K562 (cell line): ENCODE measurements around the gene RCC1. TPM values are rescaled to one million over a fixed set of nuclear protein-coding genes. Genes with fewer than 3 reads are reported as not detected.

Source experiments
- SMAD1 ChIP-seq: fragments of 150-350 bp; IDR thresholded peaks from 2 replicates; pipeline ENCODE4 v1.6.1; 2014; ENCODE audit warnings: low read length, low read depth; ENCODE audit not compliant: partially characterized antibody
- U2AF1 ChIP-seq: fragments of 200-400 bp; formaldehyde crosslinking; optimal IDR thresholded peaks from 2 replicates; pipeline ENCODE3; 2017; ENCODE audit warnings: mild to moderate bottlenecking, low read depth, low read length, moderate library complexity
- ZNF764 ChIP-seq: fragments of 250-450 bp; sonication (Bioruptor Pico); IDR thresholded peaks from 2 replicates; pipeline ENCODE4 v1.4.0; 2020; ENCODE audit warnings: low read depth, mild to moderate bottlenecking, moderate library complexity
- polyA plus RNA-seq, 8 experiments: library from polyadenylated mRNA; depleted of rRNA in 4 of 8; stranded (reverse) in 5 of 8; unstranded in 3 of 8; fragments of >200 nt; fragmentation: Nextera tagmentation in 2 of 8; fragmentation: Illumina TruSeq in 1 of 8; extraction: Ambion mirVana in 2 of 8; extraction: Trizol in 1 of 8; gene quantifications; 2 replicates each; pipeline versions ENCODE4 v1.2.1 to v1.2.3, GENCODE V29; 2011 to 2014; ENCODE audit warnings: inconsistent platforms in 1 of 8, missing spikeins in 1 of 8
- total RNA-seq, 7 experiments: library from RNA; depleted of rRNA in 6 of 7; stranded (reverse); fragments of >200 nt in 6 of 7; fragmentation: Illumina TruSeq in 2 of 7; extraction: Trizol in 2 of 7; gene quantifications; 2 replicates each; pipeline versions ENCODE4 v1.2.1 to v1.2.3, GENCODE V29; 2011 to 2021; ENCODE audit warnings: low replicate concordance in 1 of 7
- TF ChIP-seq, protein P1 (sequence below): fragments of 150-350 bp; IDR thresholded peaks from 2 replicates; pipeline ENCODE4 v1.6.1; 2014; ENCODE audit warnings: low read depth, mild to moderate bottlenecking, low read length, borderline replicate concordance
- TF ChIP-seq, protein P2 (sequence below): IDR thresholded peaks from 2 replicates; pipeline ENCODE4 v1.6.1; 2014; ENCODE audit warnings: antibody characterized with exemption
- TF ChIP-seq, protein P3 (sequence below): fragments of 200-800 bp; sonication (Bioruptor generic); IDR thresholded peaks from 2 replicates; pipeline ENCODE4 v1.6.1; 2016; ENCODE audit warnings: missing genetic modification characterization, missing compliant biosample characterization
- TF ChIP-seq, protein P4 (sequence below): fragments of 450-650 bp; IDR thresholded peaks from 2 replicates; pipeline ENCODE4 v1.7.0; 2016; ENCODE audit warnings: borderline replicate concordance
- TF ChIP-seq, protein P5 (sequence below), 2 experiments: IDR thresholded peaks; 2 replicates each; pipeline ENCODE4 v1.6.1; 2011; ENCODE audit warnings: borderline replicate concordance in 1 of 2, control low read depth in 1 of 2, low read depth in 1 of 2, low read length in 1 of 2, mild to moderate bottlenecking in 1 of 2, mixed read lengths in 1 of 2, moderate library complexity in 1 of 2; ENCODE audit not compliant: insufficient read depth in 1 of 2, insufficient read length in 1 of 2, poor library complexity in 1 of 2, severe bottlenecking in 1 of 2; ENCODE audit errors: extremely low read depth in 1 of 2
- TF ChIP-seq, protein P6 (sequence below): fragments of 450-650 bp; IDR thresholded peaks from 2 replicates; pipeline ENCODE4 v1.6.1; 2017; ENCODE audit warnings: antibody characterized with exemption

Gene RCC1
- total and polyA plus RNA-seq, 9 of the 15 experiments (the other 6 are each of a cell fraction or from before 2014, with no cell fraction given) = 16.4 to 202 (median 107) TPM

DNA sequence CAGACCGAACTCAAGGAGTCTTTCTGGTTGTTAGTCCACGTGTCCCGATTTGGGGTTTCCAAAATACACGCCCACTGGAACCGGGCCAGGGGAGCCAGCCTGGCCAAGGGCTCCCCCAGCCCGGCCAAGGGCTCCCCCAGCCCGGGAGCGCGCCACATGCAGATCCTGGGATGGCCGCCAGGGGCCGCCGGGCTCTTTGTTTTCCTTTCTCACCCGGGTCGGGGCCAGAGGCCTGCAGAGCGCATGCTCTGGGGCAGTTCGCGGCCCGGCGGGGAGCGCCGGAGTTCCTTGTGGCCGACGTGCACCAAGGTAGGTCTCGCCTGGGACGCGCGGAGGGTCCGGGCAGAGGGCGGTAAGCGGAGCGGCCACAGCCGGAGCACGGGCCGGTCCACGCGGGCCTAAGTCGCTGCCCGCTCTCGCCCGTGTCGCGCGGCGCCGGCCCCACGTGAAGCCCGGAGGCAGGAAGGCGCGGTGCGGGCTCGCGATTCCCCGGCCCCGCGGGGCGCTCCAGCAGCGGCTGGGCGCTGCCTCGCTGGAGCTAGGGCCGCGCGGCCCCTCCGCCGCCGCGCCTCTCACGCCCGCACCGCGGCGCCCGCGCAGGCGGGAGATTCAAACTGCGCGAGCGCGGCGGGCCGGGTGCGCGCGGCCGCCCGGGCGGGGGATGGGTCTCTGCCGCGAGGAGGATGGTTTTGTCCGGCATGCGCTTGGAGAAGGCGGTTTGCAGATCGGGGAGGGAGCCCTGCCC, 12.3 kb downstream of the RCC1 start (continued):
- TF ChIP-seq, protein P1, sequence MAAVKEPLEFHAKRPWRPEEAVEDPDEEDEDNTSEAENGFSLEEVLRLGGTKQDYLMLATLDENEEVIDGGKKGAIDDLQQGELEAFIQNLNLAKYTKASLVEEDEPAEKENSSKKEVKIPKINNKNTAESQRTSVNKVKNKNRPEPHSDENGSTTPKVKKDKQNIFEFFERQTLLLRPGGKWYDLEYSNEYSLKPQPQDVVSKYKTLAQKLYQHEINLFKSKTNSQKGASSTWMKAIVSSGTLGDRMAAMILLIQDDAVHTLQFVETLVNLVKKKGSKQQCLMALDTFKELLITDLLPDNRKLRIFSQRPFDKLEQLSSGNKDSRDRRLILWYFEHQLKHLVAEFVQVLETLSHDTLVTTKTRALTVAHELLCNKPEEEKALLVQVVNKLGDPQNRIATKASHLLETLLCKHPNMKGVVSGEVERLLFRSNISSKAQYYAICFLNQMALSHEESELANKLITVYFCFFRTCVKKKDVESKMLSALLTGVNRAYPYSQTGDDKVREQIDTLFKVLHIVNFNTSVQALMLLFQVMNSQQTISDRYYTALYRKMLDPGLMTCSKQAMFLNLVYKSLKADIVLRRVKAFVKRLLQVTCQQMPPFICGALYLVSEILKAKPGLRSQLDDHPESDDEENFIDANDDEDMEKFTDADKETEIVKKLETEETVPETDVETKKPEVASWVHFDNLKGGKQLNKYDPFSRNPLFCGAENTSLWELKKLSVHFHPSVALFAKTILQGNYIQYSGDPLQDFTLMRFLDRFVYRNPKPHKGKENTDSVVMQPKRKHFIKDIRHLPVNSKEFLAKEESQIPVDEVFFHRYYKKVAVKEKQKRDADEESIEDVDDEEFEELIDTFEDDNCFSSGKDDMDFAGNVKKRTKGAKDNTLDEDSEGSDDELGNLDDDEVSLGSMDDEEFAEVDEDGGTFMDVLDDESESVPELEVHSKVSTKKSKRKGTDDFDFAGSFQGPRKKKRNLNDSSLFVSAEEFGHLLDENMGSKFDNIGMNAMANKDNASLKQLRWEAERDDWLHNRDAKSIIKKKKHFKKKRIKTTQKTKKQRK = no peak
- TF ChIP-seq, protein P2, sequence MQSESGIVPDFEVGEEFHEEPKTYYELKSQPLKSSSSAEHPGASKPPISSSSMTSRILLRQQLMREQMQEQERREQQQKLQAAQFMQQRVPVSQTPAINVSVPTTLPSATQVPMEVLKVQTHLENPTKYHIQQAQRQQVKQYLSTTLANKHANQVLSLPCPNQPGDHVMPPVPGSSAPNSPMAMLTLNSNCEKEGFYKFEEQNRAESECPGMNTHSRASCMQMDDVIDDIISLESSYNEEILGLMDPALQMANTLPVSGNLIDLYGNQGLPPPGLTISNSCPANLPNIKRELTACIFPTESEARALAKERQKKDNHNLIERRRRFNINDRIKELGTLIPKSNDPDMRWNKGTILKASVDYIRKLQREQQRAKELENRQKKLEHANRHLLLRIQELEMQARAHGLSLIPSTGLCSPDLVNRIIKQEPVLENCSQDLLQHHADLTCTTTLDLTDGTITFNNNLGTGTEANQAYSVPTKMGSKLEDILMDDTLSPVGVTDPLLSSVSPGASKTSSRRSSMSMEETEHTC = no peak
- TF ChIP-seq, protein P3, sequence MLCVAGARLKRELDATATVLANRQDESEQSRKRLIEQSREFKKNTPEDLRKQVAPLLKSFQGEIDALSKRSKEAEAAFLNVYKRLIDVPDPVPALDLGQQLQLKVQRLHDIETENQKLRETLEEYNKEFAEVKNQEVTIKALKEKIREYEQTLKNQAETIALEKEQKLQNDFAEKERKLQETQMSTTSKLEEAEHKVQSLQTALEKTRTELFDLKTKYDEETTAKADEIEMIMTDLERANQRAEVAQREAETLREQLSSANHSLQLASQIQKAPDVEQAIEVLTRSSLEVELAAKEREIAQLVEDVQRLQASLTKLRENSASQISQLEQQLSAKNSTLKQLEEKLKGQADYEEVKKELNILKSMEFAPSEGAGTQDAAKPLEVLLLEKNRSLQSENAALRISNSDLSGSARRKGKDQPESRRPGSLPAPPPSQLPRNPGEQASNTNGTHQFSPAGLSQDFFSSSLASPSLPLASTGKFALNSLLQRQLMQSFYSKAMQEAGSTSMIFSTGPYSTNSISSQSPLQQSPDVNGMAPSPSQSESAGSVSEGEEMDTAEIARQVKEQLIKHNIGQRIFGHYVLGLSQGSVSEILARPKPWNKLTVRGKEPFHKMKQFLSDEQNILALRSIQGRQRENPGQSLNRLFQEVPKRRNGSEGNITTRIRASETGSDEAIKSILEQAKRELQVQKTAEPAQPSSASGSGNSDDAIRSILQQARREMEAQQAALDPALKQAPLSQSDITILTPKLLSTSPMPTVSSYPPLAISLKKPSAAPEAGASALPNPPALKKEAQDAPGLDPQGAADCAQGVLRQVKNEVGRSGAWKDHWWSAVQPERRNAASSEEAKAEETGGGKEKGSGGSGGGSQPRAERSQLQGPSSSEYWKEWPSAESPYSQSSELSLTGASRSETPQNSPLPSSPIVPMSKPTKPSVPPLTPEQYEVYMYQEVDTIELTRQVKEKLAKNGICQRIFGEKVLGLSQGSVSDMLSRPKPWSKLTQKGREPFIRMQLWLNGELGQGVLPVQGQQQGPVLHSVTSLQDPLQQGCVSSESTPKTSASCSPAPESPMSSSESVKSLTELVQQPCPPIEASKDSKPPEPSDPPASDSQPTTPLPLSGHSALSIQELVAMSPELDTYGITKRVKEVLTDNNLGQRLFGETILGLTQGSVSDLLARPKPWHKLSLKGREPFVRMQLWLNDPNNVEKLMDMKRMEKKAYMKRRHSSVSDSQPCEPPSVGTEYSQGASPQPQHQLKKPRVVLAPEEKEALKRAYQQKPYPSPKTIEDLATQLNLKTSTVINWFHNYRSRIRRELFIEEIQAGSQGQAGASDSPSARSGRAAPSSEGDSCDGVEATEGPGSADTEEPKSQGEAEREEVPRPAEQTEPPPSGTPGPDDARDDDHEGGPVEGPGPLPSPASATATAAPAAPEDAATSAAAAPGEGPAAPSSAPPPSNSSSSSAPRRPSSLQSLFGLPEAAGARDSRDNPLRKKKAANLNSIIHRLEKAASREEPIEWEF = peak; percentile 72; the same call in 1 of the 2 replicates
- TF ChIP-seq, protein P4, sequence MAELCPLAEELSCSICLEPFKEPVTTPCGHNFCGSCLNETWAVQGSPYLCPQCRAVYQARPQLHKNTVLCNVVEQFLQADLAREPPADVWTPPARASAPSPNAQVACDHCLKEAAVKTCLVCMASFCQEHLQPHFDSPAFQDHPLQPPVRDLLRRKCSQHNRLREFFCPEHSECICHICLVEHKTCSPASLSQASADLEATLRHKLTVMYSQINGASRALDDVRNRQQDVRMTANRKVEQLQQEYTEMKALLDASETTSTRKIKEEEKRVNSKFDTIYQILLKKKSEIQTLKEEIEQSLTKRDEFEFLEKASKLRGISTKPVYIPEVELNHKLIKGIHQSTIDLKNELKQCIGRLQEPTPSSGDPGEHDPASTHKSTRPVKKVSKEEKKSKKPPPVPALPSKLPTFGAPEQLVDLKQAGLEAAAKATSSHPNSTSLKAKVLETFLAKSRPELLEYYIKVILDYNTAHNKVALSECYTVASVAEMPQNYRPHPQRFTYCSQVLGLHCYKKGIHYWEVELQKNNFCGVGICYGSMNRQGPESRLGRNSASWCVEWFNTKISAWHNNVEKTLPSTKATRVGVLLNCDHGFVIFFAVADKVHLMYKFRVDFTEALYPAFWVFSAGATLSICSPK = no peak
- TF ChIP-seq SMAD1 (peak; percentile 78), U2AF1 (peak; percentile 87), ZNF764 (no peak)
- TF ChIP-seq, protein P5, sequence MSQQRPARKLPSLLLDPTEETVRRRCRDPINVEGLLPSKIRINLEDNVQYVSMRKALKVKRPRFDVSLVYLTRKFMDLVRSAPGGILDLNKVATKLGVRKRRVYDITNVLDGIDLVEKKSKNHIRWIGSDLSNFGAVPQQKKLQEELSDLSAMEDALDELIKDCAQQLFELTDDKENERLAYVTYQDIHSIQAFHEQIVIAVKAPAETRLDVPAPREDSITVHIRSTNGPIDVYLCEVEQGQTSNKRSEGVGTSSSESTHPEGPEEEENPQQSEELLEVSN (IDR thresholded peaks at IDR 0.05; ENCODE audit: borderline replicate concordance in 1 of 2, extremely low read depth in 1 of 2, insufficient read depth in 1 of 2, insufficient read length in 1 of 2, low read depth in 1 of 2, low read length in 1 of 2, poor library complexity in 1 of 2, severe bottlenecking in 1 of 2) = peak; percentile 82 to 98
- TF ChIP-seq, protein P6, sequence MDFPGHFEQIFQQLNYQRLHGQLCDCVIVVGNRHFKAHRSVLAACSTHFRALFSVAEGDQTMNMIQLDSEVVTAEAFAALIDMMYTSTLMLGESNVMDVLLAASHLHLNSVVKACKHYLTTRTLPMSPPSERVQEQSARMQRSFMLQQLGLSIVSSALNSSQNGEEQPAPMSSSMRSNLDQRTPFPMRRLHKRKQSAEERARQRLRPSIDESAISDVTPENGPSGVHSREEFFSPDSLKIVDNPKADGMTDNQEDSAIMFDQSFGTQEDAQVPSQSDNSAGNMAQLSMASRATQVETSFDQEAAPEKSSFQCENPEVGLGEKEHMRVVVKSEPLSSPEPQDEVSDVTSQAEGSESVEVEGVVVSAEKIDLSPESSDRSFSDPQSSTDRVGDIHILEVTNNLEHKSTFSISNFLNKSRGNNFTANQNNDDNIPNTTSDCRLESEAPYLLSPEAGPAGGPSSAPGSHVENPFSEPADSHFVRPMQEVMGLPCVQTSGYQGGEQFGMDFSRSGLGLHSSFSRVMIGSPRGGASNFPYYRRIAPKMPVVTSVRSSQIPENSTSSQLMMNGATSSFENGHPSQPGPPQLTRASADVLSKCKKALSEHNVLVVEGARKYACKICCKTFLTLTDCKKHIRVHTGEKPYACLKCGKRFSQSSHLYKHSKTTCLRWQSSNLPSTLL = 0 out of 2 replicates have a peak, but pooled peaks have one; percentile 45
